ENCODE data around the gene TMEM45B.

TMEM45B gene

DNA sequence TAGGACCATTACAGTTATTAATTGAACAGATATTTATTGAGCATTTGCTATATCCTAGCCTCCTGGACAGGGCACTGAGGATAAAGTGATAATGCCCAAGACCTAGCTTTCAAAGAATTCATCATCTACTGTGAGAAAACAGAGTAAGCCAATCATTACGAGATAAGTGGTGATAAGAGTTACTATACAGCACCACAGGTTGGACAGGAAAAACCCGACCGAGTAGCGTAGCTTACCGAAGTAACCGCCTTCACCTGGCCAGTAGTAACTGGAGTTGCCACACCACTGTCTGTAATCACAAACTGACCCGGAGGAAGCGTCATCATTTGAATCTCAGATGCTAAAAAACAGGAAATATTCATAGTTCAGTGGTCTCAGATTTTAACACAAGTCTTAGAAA lies 89.8 kb downstream of the TMEM45B start:
- Histone ChIP-seq H3K27me3 (ENCODE audit: low read depth, low read length) (no peaks in the 10 kb centered on the region), H3K9ac (ENCODE audit: low read length) (no peak overlapping the region), H3K4me2 (ENCODE audit: low read length) (no peak overlapping the region), H3K36me3 (replicated peaks; ENCODE audit: low read depth, low read length) (peaks cover 3% of the 10 kb centered on the region), H2AFZ (ENCODE audit: low read depth, low read length) (no peak overlapping the region), H3K79me2 (ENCODE audit: low read length) (no peaks in the 10 kb centered on the region), H3K9me3 (ENCODE audit: insufficient read depth, low read length) (no peaks in the 10 kb centered on the region), H3K27ac (ENCODE audit: low read length) (no peak overlapping the region), H3K4me1 (ENCODE audit: low read length) (no peaks in the 10 kb centered on the region), H3K4me3 (ENCODE audit: low read length) (no peak overlapping the region), H4K20me1 (ENCODE audit: insufficient read depth, low read length) (no peaks in the 10 kb centered on the region)
- no peak for TF ChIP-seq EZH2phosphoT487 (IDR thresholded peaks at IDR 0.05; ENCODE audit: low read depth)
- TF ChIP-seq, protein P1, sequence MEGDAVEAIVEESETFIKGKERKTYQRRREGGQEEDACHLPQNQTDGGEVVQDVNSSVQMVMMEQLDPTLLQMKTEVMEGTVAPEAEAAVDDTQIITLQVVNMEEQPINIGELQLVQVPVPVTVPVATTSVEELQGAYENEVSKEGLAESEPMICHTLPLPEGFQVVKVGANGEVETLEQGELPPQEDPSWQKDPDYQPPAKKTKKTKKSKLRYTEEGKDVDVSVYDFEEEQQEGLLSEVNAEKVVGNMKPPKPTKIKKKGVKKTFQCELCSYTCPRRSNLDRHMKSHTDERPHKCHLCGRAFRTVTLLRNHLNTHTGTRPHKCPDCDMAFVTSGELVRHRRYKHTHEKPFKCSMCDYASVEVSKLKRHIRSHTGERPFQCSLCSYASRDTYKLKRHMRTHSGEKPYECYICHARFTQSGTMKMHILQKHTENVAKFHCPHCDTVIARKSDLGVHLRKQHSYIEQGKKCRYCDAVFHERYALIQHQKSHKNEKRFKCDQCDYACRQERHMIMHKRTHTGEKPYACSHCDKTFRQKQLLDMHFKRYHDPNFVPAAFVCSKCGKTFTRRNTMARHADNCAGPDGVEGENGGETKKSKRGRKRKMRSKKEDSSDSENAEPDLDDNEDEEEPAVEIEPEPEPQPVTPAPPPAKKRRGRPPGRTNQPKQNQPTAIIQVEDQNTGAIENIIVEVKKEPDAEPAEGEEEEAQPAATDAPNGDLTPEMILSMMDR (IDR thresholded peaks at IDR 0.05; ENCODE audit: low read depth, low read length), result no peak

All from OCI-LY3 (cell line).